GM19468 (cell line): ENCODE measurements around the gene HCAR3.
"Not testable (repeated sequence)": the region's sequence is repeated elsewhere in the genome, so short reads cannot be mapped to it uniquely, and the experiment has no call there.

Experiments
- ATAC-seq: cut with Tn5 transposase; IDR thresholded peaks from one replicate; pipeline ENCODE4 v1.9.1; 2021; ENCODE audit warnings: mild to moderate bottlenecking, moderate library complexity, moderate number of reproducible peaks; ENCODE audit not compliant: unreplicated experiment; ENCODE audit errors: extremely low read depth

The HCAR3 gene

GRCh38 chr12:122716658-122717057, at the start of gene HCAR3:
Gene HCAR3 (minus strand): TSS chr12:122716811. CDS start chr12:122716737, 74 bp downstream.
- not testable (repeated sequence) for ATAC-seq

GRCh38 chr12:122757568-122757967, 41.0 kb upstream of the HCAR3 start:
- ATAC-seq = no peak

- no peak for ATAC-seq
These were observed 38.2 kb upstream of the HCAR3 start for GRCh38 chr12:122754790-122755189.

GRCh38 chr12:122753319-122753650, 36.7 kb upstream of the HCAR3 start:
- no peak for ATAC-seq

- peak; percentile 91 for ATAC-seq
These were observed 36.1 kb upstream of the HCAR3 start, which contains the start of gene DENR for GRCh38 chr12:122752464-122753318. Gene DENR (plus strand): TSS chr12:122752824. CDS start chr12:122753702, 878 bp downstream.

GRCh38 chr12:122750781-122751515, 34.3 kb upstream of the HCAR3 start:
- ATAC-seq = not testable (repeated sequence)

- ATAC-seq = no peak
These were observed 33.1 kb upstream of the HCAR3 start for GRCh38 chr12:122749569-122750332.

GRCh38 chr12:122747224-122748135, 30.9 kb upstream of the HCAR3 start:
- ATAC-seq = no peak

GRCh38 chr12:122743895-122744525, 27.4 kb upstream of the HCAR3 start:
- no peak for ATAC-seq

GRCh38 chr12:122740351-122740750, 23.7 kb upstream of the HCAR3 start:
- ATAC-seq = no peak

- ATAC-seq = no peak
These were observed 22.0 kb upstream of the HCAR3 start for GRCh38 chr12:122738571-122738970.

- no peak for ATAC-seq
These were observed 16.0 kb upstream of the HCAR3 start for GRCh38 chr12:122732611-122733010.

- no peak for ATAC-seq
These were observed 15.6 kb upstream of the HCAR3 start for GRCh38 chr12:122732170-122732569.

- no peak for ATAC-seq
These were observed 13.8 kb upstream of the HCAR3 start, which contains the start of gene HCAR1 for GRCh38 chr12:122730215-122731014. Gene HCAR1 (minus strand): TSS chr12:122730844. CDS start chr12:122730339, 505 bp downstream.

- no peak for ATAC-seq
These were observed 13.1 kb upstream of the HCAR3 start for GRCh38 chr12:122729583-122730214.

GRCh38 chr12:122726080-122726558, 9.5 kb upstream of the HCAR3 start:
- peak; percentile 40 for ATAC-seq

- ATAC-seq = no peak
These were observed 9.0 kb upstream of the HCAR3 start for GRCh38 chr12:122725452-122726079.
